Left lung (tissue), 8 donors: ENCODE data around the gene FCHSD1. TPM values are rescaled to one million over a fixed set of nuclear protein-coding genes. Genes with fewer than 3 reads are reported as not detected.

Experiments
- polyA plus RNA-seq, 6 donors: library from polyadenylated mRNA; unstranded; fragments of 120-200 nt; gene quantifications; one replicate each; pipeline ENCODE4 v1.2.1, GENCODE V29; 2013; ENCODE audit not compliant: insufficient read length in 6 of 6
- total RNA-seq, 2 donors: library from RNA; stranded (reverse); fragmentation: NEBNext Ultra II Directional; extraction: Animal tissue kit (Norgen Biotek cat#: 25700); gene quantifications; one replicate each; pipeline ENCODE4 v1.2.1, GENCODE V29; 2021
- donor health status: DM: no; HTN: yes; CAD: no.
- donor health status: DM: no; HTN: no; CAD: no.

FCHSD1 gene
- total and polyA plus RNA-seq, 8 donors: 17.4 to 29.7 (median 21.3) TPM

Other genes starting within 250 kb of the FCHSD1 start
- gene PCDHGA9, start 248.6 kb downstream of the FCHSD1 start, total RNA-seq: 1 to 10 TPM; 4.0 to 4.6 TPM
- gene PCDHGA9, start 248.6 kb downstream of the FCHSD1 start, polyA plus RNA-seq: 1 to 10 TPM; 5.1 to 7.2 (median 6.4) TPM
- 1 to 10 TPM; 4.3 to 5.9 TPM for gene PCDHGB6, start 243.4 kb downstream of the FCHSD1 start, total RNA-seq
- gene PCDHGB6, start 243.4 kb downstream of the FCHSD1 start, polyA plus RNA-seq: 1 to 10 TPM; 7.6 to 9.4 (median 8.4) TPM
- 1 to 10 TPM; 3.9 to 5.2 TPM for gene PCDHGA10, start 238.4 kb downstream of the FCHSD1 start, total RNA-seq
- 1 to 10 TPM; 3.9 to 5.5 (median 4.7) TPM for gene PCDHGA10, start 238.4 kb downstream of the FCHSD1 start, polyA plus RNA-seq
- gene PCDHGB7, start 233.7 kb downstream of the FCHSD1 start, total RNA-seq: 10 to 100 TPM; 10.8 to 12.9 TPM
- 10 to 100 TPM; 13.4 to 18.1 (median 16.2) TPM for gene PCDHGB7, start 233.7 kb downstream of the FCHSD1 start, polyA plus RNA-seq
- 1 to 10 TPM; 2.5 to 3.4 TPM for gene PCDHGA11, start 230.4 kb downstream of the FCHSD1 start, total RNA-seq
- gene PCDHGA11, start 230.4 kb downstream of the FCHSD1 start, polyA plus RNA-seq: 1 to 10 TPM; 2.8 to 4.1 (median 3.4) TPM
- 1 to 10 TPM; 5.7 to 6.0 TPM for gene PCDHGA12, start 220.9 kb downstream of the FCHSD1 start, total RNA-seq
- 1 to 10 TPM; 2.0 to 4.5 (median 3.0) TPM for gene PCDHGA12, start 220.9 kb downstream of the FCHSD1 start, polyA plus RNA-seq
- gene PCDHGC3, start 175.5 kb downstream of the FCHSD1 start, total RNA-seq: 100 to 1,000 TPM in 1 of 2 donors, 10 to 100 TPM in 1; 65.4 to 101 TPM
- gene PCDHGC3, start 175.5 kb downstream of the FCHSD1 start, polyA plus RNA-seq: 100 to 1,000 TPM; 110 to 152 (median 129) TPM
- gene PCDHGC4, start 166.4 kb downstream of the FCHSD1 start, total RNA-seq: 1 to 10 TPM in 1 of 2 donors, under 1 TPM in 1; 0.79 to 2.5 TPM
- gene PCDHGC4, start 166.4 kb downstream of the FCHSD1 start, polyA plus RNA-seq: 1 to 10 TPM; 1.8 to 3.3 (median 2.3) TPM
- 1 to 10 TPM; 1.4 to 1.9 TPM for gene PCDHGC5, start 162.3 kb downstream of the FCHSD1 start, total RNA-seq
- gene PCDHGC5, start 162.3 kb downstream of the FCHSD1 start, polyA plus RNA-seq: 1 to 10 TPM; 1.1 to 1.4 (median 1.3) TPM
- 100 to 1,000 TPM; 122 to 137 TPM for gene DIAPH1, start 32.4 kb downstream of the FCHSD1 start, total RNA-seq
- 10 to 100 TPM; 48.1 to 64.6 (median 57.0) TPM for gene DIAPH1, start 32.4 kb downstream of the FCHSD1 start, polyA plus RNA-seq
- 10 to 100 TPM; 41.2 to 50.0 TPM for gene HDAC3, start 14.6 kb downstream of the FCHSD1 start, total RNA-seq
- gene HDAC3, start 14.6 kb downstream of the FCHSD1 start, polyA plus RNA-seq: 100 to 1,000 TPM; 104 to 120 (median 114) TPM
- gene RELL2, start 14.4 kb downstream of the FCHSD1 start, total RNA-seq: 1 to 10 TPM; 2.6 to 6.3 TPM
- gene RELL2, start 14.4 kb downstream of the FCHSD1 start, polyA plus RNA-seq: 1 to 10 TPM in 1 of 6 donors, under 1 TPM in 5; 0.27 to 1.0 (median 0.47) TPM
- 10 to 100 TPM; 20.5 to 41.0 TPM for gene ARAP3, start 30.8 kb upstream of the FCHSD1 start, total RNA-seq
- gene ARAP3, start 30.8 kb upstream of the FCHSD1 start, polyA plus RNA-seq: 10 to 100 TPM; 39.5 to 53.9 (median 44.0) TPM
- 10 to 100 TPM; 55.2 to 65.0 TPM for gene PCDH1, start 227.0 kb upstream of the FCHSD1 start, total RNA-seq
- 10 to 100 TPM; 23.6 to 38.2 (median 31.8) TPM for gene PCDH1, start 227.0 kb upstream of the FCHSD1 start, polyA plus RNA-seq